Measurements from ENCODE around the gene KAT7.
A peak's percentile ranks its signal among the peaks of the same experiment; 100 is the strongest.

Gene KAT7

GRCh38 chr17:49842846-49843245 is 54.4 kb downstream of the KAT7 start:
- no peak for DNase-seq (ENCODE audit: low read depth)

- peak; percentile 48 for DNase-seq (ENCODE audit: low read depth)
These were observed 55.4 kb downstream of the KAT7 start for GRCh38 chr17:49843774-49844350.

- no peak for DNase-seq (ENCODE audit: low read depth)
These were observed 56.8 kb downstream of the KAT7 start for GRCh38 chr17:49845321-49845720.

- no peak for DNase-seq (ENCODE audit: low read depth)
These were observed 58.6 kb downstream of the KAT7 start for GRCh38 chr17:49846938-49847712.

GRCh38 chr17:49848019-49848473 is 59.6 kb downstream of the KAT7 start, which contains the start of gene TAC4:
Gene TAC4, minus strand, starts transcription at chr17:49848069. Its CDS starts 52 bp downstream, at chr17:49848017.
- no peak for DNase-seq (ENCODE audit: low read depth)

GRCh38 chr17:49848739-49849138 is 60.3 kb downstream of the KAT7 start:
- DNase-seq (ENCODE audit: low read depth), result no peak

- no peak for DNase-seq (ENCODE audit: low read depth)
These were observed 61.7 kb downstream of the KAT7 start for GRCh38 chr17:49850218-49850610.

GRCh38 chr17:49850772-49851386 is 62.4 kb downstream of the KAT7 start:
- peak; percentile 26 for DNase-seq (ENCODE audit: low read depth)

GRCh38 chr17:49851387-49852291 is 63.2 kb downstream of the KAT7 start:
- peak; percentile 75 for DNase-seq (ENCODE audit: low read depth)

- no peak for DNase-seq (ENCODE audit: low read depth)
These were observed 65.1 kb downstream of the KAT7 start for GRCh38 chr17:49853470-49854015.

GRCh38 chr17:49854126-49854525 is 65.6 kb downstream of the KAT7 start:
- DNase-seq (ENCODE audit: low read depth), result no peak

GRCh38 chr17:49858796-49859195 is 70.3 kb downstream of the KAT7 start:
- DNase-seq (ENCODE audit: low read depth), result no peak

- peak; percentile 23 for DNase-seq (ENCODE audit: low read depth)
These were observed 71.8 kb downstream of the KAT7 start for GRCh38 chr17:49859991-49860953.

- peak; percentile 71 for DNase-seq (ENCODE audit: low read depth)
These were observed 72.8 kb downstream of the KAT7 start for GRCh38 chr17:49861150-49861884.

GRCh38 chr17:49862781-49863331 is 74.4 kb downstream of the KAT7 start:
- DNase-seq (ENCODE audit: low read depth), result no peak

- DNase-seq (ENCODE audit: low read depth), result no peak
These were observed 77.5 kb downstream of the KAT7 start for GRCh38 chr17:49866019-49866380.

GRCh38 chr17:49866882-49867413 is 78.5 kb downstream of the KAT7 start:
- DNase-seq (ENCODE audit: low read depth), result no peak

GRCh38 chr17:49869038-49869374 is 80.5 kb downstream of the KAT7 start:
- no peak for DNase-seq (ENCODE audit: low read depth)

GRCh38 chr17:49870298-49870697 is 81.8 kb downstream of the KAT7 start:
- DNase-seq (ENCODE audit: low read depth), result no peak
